AG04449 (cell line): ENCODE measurements around the gene ALDH1A1.

Experiments used
- CTCF ChIA-PET: fragments of 350-600 bp; formaldehyde crosslinking; extraction: SDS; loops from one replicate; lab custom pipeline; 2021; ENCODE audit warnings: antibody characterized with exemption; lab: Yijun Ruan, JAX
- POLR2A ChIA-PET: fragments of 400-600, 350-600 bp; formaldehyde crosslinking; extraction: SDS; loops from one replicate; lab custom pipeline; 2020; ENCODE audit warnings: antibody characterized with exemption, inconsistent platforms; lab: Yijun Ruan, JAX
- DNase-seq: peaks from one replicate; pipeline ENCODE4 v3.0.0-alpha.2; 2010; ENCODE audit warnings: low read depth, low spot score
- H3K4me3 ChIP-seq: 2 replicates; pipeline ENCODE4 v1.5.1; 2011; ENCODE audit warnings: low read depth, mild to moderate bottlenecking, control low read depth, low read length
- TF ChIP-seq, protein P1 (sequence below): IDR thresholded peaks from one replicate; pipeline ENCODE4 v1.5.1; 2011; ENCODE audit warnings: mild to moderate bottlenecking, moderate library complexity, low read length, control low read depth, inconsistent platforms; ENCODE audit not compliant: insufficient read depth; ENCODE audit errors: missing control alignments

The ALDH1A1 gene

DNA sequence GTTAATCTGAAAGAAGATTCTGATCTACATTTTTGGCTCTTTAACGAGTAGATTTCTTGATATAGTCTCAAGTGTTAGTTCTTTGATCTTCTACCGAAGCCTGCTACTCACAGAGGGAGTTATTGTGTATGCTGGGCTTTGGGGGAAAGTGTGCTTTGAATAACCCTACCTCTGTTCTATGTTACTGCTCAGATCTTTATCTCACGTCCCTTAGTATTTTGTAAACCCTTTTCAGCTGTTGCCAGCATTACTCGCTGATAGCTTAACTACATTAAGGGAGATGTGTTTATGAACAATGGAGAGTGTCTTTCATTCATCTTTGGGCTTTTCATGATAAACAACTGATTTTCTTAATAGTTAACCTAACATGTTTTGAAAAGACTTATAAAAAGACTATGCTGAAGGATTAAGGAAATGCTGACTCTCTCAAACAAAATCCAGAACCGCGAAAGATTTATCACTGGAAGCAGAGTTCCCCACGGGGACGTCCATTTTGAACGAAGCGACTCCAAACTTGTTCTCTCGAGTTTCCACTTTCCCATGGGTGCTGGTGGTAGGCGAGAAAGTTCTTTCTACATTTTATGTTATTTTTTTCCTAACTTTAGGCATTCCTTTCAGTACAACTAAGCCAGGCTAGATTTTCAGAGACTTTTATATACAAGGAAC, 27.9 kb upstream of the ALDH1A1 start:
- no peak overlapping the region for H3K4me3 ChIP-seq
- no peak for DNase-seq
- TF ChIP-seq, protein P1, sequence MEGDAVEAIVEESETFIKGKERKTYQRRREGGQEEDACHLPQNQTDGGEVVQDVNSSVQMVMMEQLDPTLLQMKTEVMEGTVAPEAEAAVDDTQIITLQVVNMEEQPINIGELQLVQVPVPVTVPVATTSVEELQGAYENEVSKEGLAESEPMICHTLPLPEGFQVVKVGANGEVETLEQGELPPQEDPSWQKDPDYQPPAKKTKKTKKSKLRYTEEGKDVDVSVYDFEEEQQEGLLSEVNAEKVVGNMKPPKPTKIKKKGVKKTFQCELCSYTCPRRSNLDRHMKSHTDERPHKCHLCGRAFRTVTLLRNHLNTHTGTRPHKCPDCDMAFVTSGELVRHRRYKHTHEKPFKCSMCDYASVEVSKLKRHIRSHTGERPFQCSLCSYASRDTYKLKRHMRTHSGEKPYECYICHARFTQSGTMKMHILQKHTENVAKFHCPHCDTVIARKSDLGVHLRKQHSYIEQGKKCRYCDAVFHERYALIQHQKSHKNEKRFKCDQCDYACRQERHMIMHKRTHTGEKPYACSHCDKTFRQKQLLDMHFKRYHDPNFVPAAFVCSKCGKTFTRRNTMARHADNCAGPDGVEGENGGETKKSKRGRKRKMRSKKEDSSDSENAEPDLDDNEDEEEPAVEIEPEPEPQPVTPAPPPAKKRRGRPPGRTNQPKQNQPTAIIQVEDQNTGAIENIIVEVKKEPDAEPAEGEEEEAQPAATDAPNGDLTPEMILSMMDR, result no peak
- CTCF ChIA-PET, result no interaction called here
- POLR2A ChIA-PET, result no interaction called here

DNA sequence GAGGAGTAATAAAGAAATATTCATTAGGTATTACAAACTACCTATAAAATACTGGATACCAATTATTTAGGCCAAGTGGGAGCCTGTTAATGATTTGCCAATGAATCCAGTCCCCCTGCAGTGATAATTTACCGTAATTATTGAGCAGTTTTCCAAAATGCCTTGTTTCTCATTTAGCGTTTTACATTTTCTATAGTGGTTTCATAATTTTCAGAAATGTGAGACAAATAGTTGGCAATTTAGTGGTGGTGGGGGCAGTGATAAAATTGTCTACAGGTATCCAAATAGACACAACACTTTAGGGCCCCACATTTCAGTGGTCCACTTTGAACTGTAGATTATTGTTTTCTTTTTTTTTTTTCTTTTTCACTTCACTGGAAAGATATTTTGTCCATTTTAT, 27.3 kb upstream of the ALDH1A1 start:
- DNase-seq, result no peak
- POLR2A ChIA-PET, result no interaction called here
- TF ChIP-seq, protein P1, result no peak
- H3K4me3 ChIP-seq, result no peak overlapping the region
- CTCF ChIA-PET, result no interaction called here

DNA sequence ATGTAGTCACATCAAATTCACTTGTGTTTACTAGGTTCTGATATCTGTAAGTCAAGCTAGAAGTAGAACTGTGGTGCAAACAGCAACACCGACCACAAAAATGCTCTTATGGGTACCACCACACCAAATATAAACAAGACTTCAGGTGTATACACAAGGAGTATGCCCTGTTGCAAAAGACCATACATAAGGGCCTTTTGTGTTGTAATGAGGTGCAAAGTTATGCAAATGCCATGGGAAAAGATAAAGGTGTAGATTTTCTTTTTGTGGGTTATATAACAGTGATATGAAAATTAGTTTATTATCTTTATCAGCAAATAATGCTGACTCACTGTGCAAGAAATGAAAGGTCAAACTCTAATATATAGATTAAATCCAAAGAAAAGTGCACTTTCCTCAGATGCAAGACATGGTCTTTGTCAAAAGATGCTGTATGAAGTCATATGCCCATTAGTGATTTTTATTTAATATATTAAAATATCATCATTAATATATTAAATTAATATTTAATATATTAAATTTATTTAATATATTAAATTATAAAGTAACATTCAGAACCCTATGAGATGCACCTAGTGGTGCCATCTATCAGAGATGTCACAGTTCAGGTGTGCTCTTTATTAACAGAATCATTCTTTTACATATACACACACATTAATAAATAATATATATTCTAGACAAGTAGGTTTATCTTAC, 26.7 kb upstream of the ALDH1A1 start:
- POLR2A ChIA-PET, result no interaction called here
- CTCF ChIA-PET, result no interaction called here

DNA sequence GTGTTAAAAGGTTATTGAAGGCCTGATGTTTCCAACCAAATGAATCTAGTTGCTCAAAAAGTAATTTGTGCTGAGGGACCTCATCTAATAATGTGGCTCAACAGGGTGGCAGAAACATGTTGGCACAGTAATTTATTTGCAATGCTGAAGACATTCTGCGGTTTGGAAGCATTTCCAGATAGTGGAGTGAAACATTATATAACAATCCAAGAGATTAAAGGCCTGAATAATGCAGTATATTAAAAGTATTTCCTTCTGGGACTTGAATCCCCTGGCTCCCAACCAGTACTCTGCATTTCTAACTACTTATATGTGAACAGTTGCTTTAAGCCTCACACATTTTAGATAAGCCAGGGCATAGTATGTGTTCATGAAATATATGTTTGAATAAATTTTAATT, 25.9 kb upstream of the ALDH1A1 start:
- TF ChIP-seq, protein P1, result no peak
- DNase-seq, result no peak
- POLR2A ChIA-PET, result no interaction called here
- CTCF ChIA-PET, result no interaction called here
- no peak overlapping the region for H3K4me3 ChIP-seq

More for the DNA sequence above, 26.7 kb upstream of the ALDH1A1 start:
- no peak overlapping the region for H3K4me3 ChIP-seq
- TF ChIP-seq, protein P1, result no peak
- DNase-seq, result no peak

DNA sequence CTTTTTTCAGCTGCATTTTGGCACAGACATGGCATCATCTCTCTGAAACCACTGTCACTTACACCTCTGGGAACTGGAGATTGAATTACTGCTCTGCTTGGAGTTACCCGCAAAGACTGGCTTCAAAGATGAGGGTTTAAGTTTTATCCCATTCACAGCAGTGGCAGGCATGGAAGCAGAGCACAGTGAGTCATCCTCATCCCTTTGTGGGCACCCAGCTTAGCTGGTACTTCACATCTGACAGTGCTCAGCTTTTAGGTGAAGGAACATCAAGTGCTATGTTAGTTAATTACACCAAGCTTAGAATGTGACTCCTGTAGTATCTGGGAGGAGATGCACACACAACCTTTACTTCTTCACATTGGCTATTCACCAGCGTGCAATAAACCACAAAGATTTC, 24.8 kb upstream of the ALDH1A1 start:
- POLR2A ChIA-PET, result no interaction called here
- TF ChIP-seq, protein P1, result no peak
- no peak for DNase-seq
- no peak overlapping the region for H3K4me3 ChIP-seq
- CTCF ChIA-PET, result no interaction called here

DNA sequence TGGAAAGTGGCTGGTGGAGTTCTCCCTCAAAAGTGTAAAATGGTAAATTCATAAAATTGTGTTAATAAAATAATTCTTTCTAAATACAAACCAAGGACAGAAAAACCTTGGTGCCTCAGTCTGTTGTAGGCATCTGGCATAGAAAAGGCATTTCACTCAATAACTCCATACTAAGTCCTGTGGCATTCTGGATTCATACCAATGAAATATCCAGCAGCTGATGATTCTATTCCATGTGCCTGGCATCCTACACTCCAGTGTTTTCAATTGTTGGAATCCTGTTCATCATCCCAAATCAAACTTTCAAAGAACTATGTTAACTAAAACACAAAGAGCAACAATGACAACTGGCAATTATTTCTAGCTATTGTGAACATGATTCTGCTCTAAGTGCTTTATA, 21.6 kb upstream of the ALDH1A1 start:
- POLR2A ChIA-PET, result no interaction called here

More for the DNA sequence above, 21.6 kb upstream of the ALDH1A1 start:
- no peak overlapping the region for H3K4me3 ChIP-seq
- no peak for DNase-seq
- CTCF ChIA-PET, result no interaction called here
- TF ChIP-seq, protein P1, result no peak
